GM12878 (cell line): ENCODE data around the gene CAVIN1. TPM values are rescaled to one million over a fixed set of nuclear protein-coding genes. Genes with fewer than 3 reads are reported as not detected.
"Not testable (repeated sequence)": the region's sequence is repeated elsewhere in the genome, so short reads cannot be mapped to it uniquely, and the experiment has no call there.

Experiments
- ATAC-seq: fragments of 200-7000 bp; cut with Tn5 transposase; 3 replicates; pipeline ENCODE4 v1.9.1; 2020; ENCODE audit warnings: mild to moderate bottlenecking, moderate library complexity
- BruUV-seq: library from RNA; stranded (reverse); fragments of 400-500 nt; replicated peaks from 2 replicates; lab custom pipeline; 2021; lab: Mats Ljungman, UMichigan
- CTCF ChIA-PET: fragments of 300-600 bp; sonication (Branson Sonifier 250); formaldehyde crosslinking; extraction: SDS; loops from one replicate; lab custom pipeline; 2021; ENCODE audit warnings: inconsistent platforms; lab: Yijun Ruan, JAX
- POLR2A ChIA-PET: fragments of 350-600 bp; formaldehyde crosslinking; extraction: SDS; loops from one replicate; lab custom pipeline; 2021; ENCODE audit warnings: inconsistent platforms; lab: Charles Lee
- RAD21 ChIA-PET: fragments of 300-600 bp; sonication (Branson Sonifier 250); formaldehyde crosslinking; loops from one replicate; lab custom pipeline; 2023; ENCODE audit warnings: antibody characterized with exemption; ENCODE audit not compliant: unreplicated experiment; lab: Charles Lee
- SMC1A ChIA-PET: fragments of 300-600 bp; sonication (Branson Sonifier 250); formaldehyde crosslinking; loops from one replicate; lab custom pipeline; 2023; ENCODE audit not compliant: unreplicated experiment, uncharacterized antibody; lab: Charles Lee
- DNase-seq: peaks from one replicate; pipeline ENCODE4 v3.0.0-alpha.2; 2011; ENCODE audit warnings: low read depth, low spot score
- FAIRE-seq: peaks from 3 replicates; lab custom pipeline; 2011; peaks lifted over from hg19 to GRCh38; lab: Jason Lieb, UNC
- H2AFZ ChIP-seq: 2 replicates; pipeline ENCODE4 v1.6.0; 2011; ENCODE audit warnings: low read depth, low read length, control low read depth; ENCODE audit not compliant: control insufficient read depth
- H3K27ac ChIP-seq: 2 replicates; pipeline ENCODE4 v1.5.1; 2011; ENCODE audit warnings: control low read depth; ENCODE audit not compliant: control insufficient read depth, insufficient read depth
- H3K27me3 ChIP-seq, 2 experiments: replicated peaks in 1 of 2; 2 replicates each; pipeline versions ENCODE4 v1.6.0 to v1.6.1; 2011; ENCODE audit warnings: low read length in 1 of 2; ENCODE audit not compliant: control insufficient read depth in 2 of 2, insufficient read depth in 2 of 2
- H3K36me3 ChIP-seq, 2 experiments: 2 replicates each; pipeline ENCODE4 v1.5.1; 2011; ENCODE audit warnings: low read length in 1 of 2; ENCODE audit not compliant: control insufficient read depth in 2 of 2, insufficient read depth in 2 of 2
- H3K4me1 ChIP-seq: 2 replicates; pipeline ENCODE4 v1.6.1; 2011; ENCODE audit warnings: mild to moderate bottlenecking, low read length, moderate library complexity, mixed read lengths; ENCODE audit not compliant: control insufficient read depth, insufficient read depth
- H3K4me2 ChIP-seq: 2 replicates; pipeline ENCODE4 v1.6.0; 2011; ENCODE audit warnings: control low read depth; ENCODE audit not compliant: control insufficient read depth, insufficient read depth
- H3K4me3 ChIP-seq: fragments of 200-600 bp; sonication (generic); 2 replicates; pipeline ENCODE4 v1.5.1; 2016
- H3K79me2 ChIP-seq: 2 replicates; pipeline ENCODE4 v1.6.0; 2011; ENCODE audit warnings: low read length; ENCODE audit not compliant: control insufficient read depth, insufficient read depth
- H3K9ac ChIP-seq: 2 replicates; pipeline ENCODE4 v1.8.0; 2011; ENCODE audit warnings: low read length, control low read depth, mixed read lengths; ENCODE audit not compliant: control insufficient read depth, insufficient read depth
- H3K9me3 ChIP-seq: replicated peaks from 3 replicates; pipeline ENCODE4 v1.5.1; 2011; ENCODE audit warnings: mild to moderate bottlenecking, low read length; ENCODE audit not compliant: control insufficient read depth, insufficient read depth
- H4K20me1 ChIP-seq: 2 replicates; pipeline ENCODE4 v1.6.0; 2011; ENCODE audit not compliant: control insufficient read depth, insufficient read depth
- BCL3 ChIP-seq: IDR thresholded peaks from 2 replicates; pipeline ENCODE4 v1.6.1; 2011; ENCODE audit warnings: borderline replicate concordance, low read depth, mild to moderate bottlenecking, moderate library complexity, low read length; ENCODE audit not compliant: insufficient read depth, poor library complexity, severe bottlenecking
- CBFB ChIP-seq: IDR thresholded peaks from 2 replicates; pipeline ENCODE4 v1.6.1; 2016; ENCODE audit warnings: antibody characterized with exemption, low read depth
- EED ChIP-seq: sonication (generic); IDR thresholded peaks from 2 replicates; pipeline ENCODE4 v1.6.1; 2016; ENCODE audit warnings: antibody characterized with exemption, low read depth
- ELK1 ChIP-seq: IDR thresholded peaks from 2 replicates; pipeline ENCODE4 v1.6.1; 2012; ENCODE audit warnings: low read depth, low read length, improper control_type of control experiment
- ESRRA ChIP-seq: IDR thresholded peaks from 2 replicates; pipeline ENCODE4 v1.6.1; 2012; ENCODE audit warnings: mild to moderate bottlenecking, low read length, improper control_type of control experiment
- EZH2 ChIP-seq: IDR thresholded peaks from 2 replicates; pipeline ENCODE4 v1.6.1; 2012; ENCODE audit warnings: low read depth, mild to moderate bottlenecking, control low read depth, inconsistent platforms, low read length, borderline replicate concordance; ENCODE audit not compliant: control insufficient read depth
- IRF3 ChIP-seq: fragments of 450-650 bp; IDR thresholded peaks from 2 replicates; pipeline ENCODE4 v1.6.1; 2014; ENCODE audit warnings: mild to moderate bottlenecking
- JUNB ChIP-seq: IDR thresholded peaks from 2 replicates; pipeline ENCODE4 v1.6.1; 2016; ENCODE audit warnings: antibody characterized with exemption, mild to moderate bottlenecking
- KDM1A ChIP-seq: fragments of 200-600 bp; sonication (generic); IDR thresholded peaks from 2 replicates; pipeline ENCODE4 v1.6.1; 2016; ENCODE audit warnings: borderline replicate concordance
- MTA2 ChIP-seq: fragments of 450-650 bp; IDR thresholded peaks from 2 replicates; pipeline ENCODE4 v1.6.1; 2016; ENCODE audit warnings: low read depth, mild to moderate bottlenecking, moderate library complexity
- MYB ChIP-seq: fragments of 150-350 bp; IDR thresholded peaks from 2 replicates; pipeline ENCODE4 v1.6.1; 2014; ENCODE audit warnings: mild to moderate bottlenecking, low read depth, low read length, borderline replicate concordance
- NR2F1 ChIP-seq: fragments of 450-650 bp; conservative IDR thresholded peaks from 2 replicates; pipeline ENCODE4 v1.6.1; 2017; ENCODE audit warnings: mild to moderate bottlenecking
- POU2F2 ChIP-seq: IDR thresholded peaks from 3 replicates; pipeline ENCODE4 v1.6.1; 2011; ENCODE audit warnings: low read depth, mild to moderate bottlenecking, low read length, borderline replicate concordance
- RBBP5 ChIP-seq: fragments of 200-600 bp; sonication (generic); conservative IDR thresholded peaks from 2 replicates; pipeline ENCODE4 v1.6.1; 2016
- RELA ChIP-seq: fragments of 450-650 bp; IDR thresholded peaks from 2 replicates; pipeline ENCODE4 v1.8.0; 2014; ENCODE audit warnings: borderline replicate concordance; ENCODE audit not compliant: partially characterized antibody
- SIX5 ChIP-seq: IDR thresholded peaks from 2 replicates; pipeline ENCODE4 v1.6.1; 2011; ENCODE audit warnings: mild to moderate bottlenecking, low read depth, low read length, moderate library complexity; ENCODE audit not compliant: severe bottlenecking
- SPI1 ChIP-seq: IDR thresholded peaks from 2 replicates; pipeline ENCODE4 v1.6.1; 2011; ENCODE audit warnings: low read depth, mild to moderate bottlenecking, low read length, moderate library complexity, borderline replicate concordance; ENCODE audit not compliant: insufficient read depth
- WGBS: methylation state at CpG from one replicate; pipeline ENCODE4 v1.1.6; 2016; ENCODE audit warnings: low lambda C conversion rate; ENCODE audit not compliant: insufficient replicate concordance, insufficient coverage; ENCODE audit errors: missing lambda C conversion rate; 5-methylcytosine and 5-hydroxymethylcytosine counted together
- in situ Hi-C: fragments of 300-500 bp; cut with MboI; formaldehyde crosslinking; loops from 9 replicates; pipeline ENCODE4 v1.14.3; 2018; ENCODE audit warnings: mixed read lengths
- intact Hi-C: fragments of 100-400 bp; cut with micrococcal nuclease; formaldehyde crosslinking; loops from one replicate; pipeline ENCODE4 v1.14.2; 2022; ENCODE audit not compliant: unreplicated experiment
- polyA plus RNA-seq, 11 experiments: library from polyadenylated mRNA; depleted of rRNA in 4 of 11; unstranded in 6 of 11; stranded (reverse) in 5 of 11; fragments of >200 nt; fragmentation: Nextera tagmentation in 4 of 11; fragmentation: Illumina TruSeq in 1 of 11; extraction: Ambion mirVana in 4 of 11; extraction: Trizol in 1 of 11; gene quantifications; 1 replicate in 1 of 11; 2 replicates in 10 of 11; pipeline versions ENCODE4 v1.2.1 to v1.2.3, GENCODE V29; 2011 to 2016; ENCODE audit warnings: inconsistent platforms in 2 of 11, missing spikeins in 2 of 11, low read depth in 1 of 11
- total RNA-seq, 4 experiments: library from RNA; depleted of rRNA in 3 of 4; stranded (reverse); fragments of >200 nt in 3 of 4; fragmentation: Illumina TruSeq in 1 of 4; extraction: Trizol in 1 of 4; gene quantifications; 2 replicates each; pipeline versions ENCODE4 v1.2.1 to v1.2.3, GENCODE V29; 2013 to 2021

The CAVIN1 gene
- total and polyA plus RNA-seq, 10 of the 15 experiments (the other 5 are each of a cell fraction or from before 2014, with no cell fraction given) = 0.03 to 1.1 (median 0.37) TPM

- TF ChIP-seq POU2F2 = no peak
- no peak for TF ChIP-seq ELK1
- no peak for TF ChIP-seq JUNB
- peak; percentile 27; the same call in 1 of the 2 replicates for TF ChIP-seq NR2F1
- no peak for TF ChIP-seq RELA
- no peak for TF ChIP-seq SIX5
- no peak for TF ChIP-seq RBBP5
- no peak for TF ChIP-seq KDM1A
- peak; percentile 47; the same call in 1 of the 2 replicates for TF ChIP-seq SPI1
- no peak for TF ChIP-seq EED
- TF ChIP-seq IRF3 = no peak
- no peak for TF ChIP-seq ESRRA
- peak; percentile 19; the same call in 1 of the 2 replicates for TF ChIP-seq MTA2
- no peak for TF ChIP-seq EZH2
- TF ChIP-seq MYB = no peak
- no peak for TF ChIP-seq CBFB
- no peak for TF ChIP-seq BCL3
- TF ChIP-seq, all 136 proteins: peak for 5
Observed at GRCh38 chr17:42453439-42453838, 30.4 kb upstream of the CAVIN1 start (continued).

GRCh38 chr17:42451270-42451669 lies 28.2 kb upstream of the CAVIN1 start:
- RAD21 ChIA-PET, H3K36me3 ChIP-seq, DNase-seq, H3K79me2 ChIP-seq, H3K9me3 ChIP-seq, H4K20me1 ChIP-seq, H2AFZ ChIP-seq, H3K27ac ChIP-seq, H3K4me2 ChIP-seq, H3K9ac ChIP-seq, in situ Hi-C loops, H3K4me3 ChIP-seq, BruUV-seq, intact Hi-C loops, FAIRE-seq, ATAC-seq, H3K27me3 ChIP-seq: not testable (repeated sequence)
- POLR2A ChIA-PET = interaction anchor here (0.7 kb wide), 1 partner anchor 70 kb away, joined by 4 read pairs; no protein-coding TSS in a partner anchor
- peaks cover 17% of the 10 kb centered on the region for H3K4me1 ChIP-seq
- CTCF ChIA-PET = interaction anchor here (1.1 to 2.0 kb wide), 2 partner anchors 10 to 55 kb away, joined by 3 to 8 read pairs; no protein-coding TSS in a partner anchor
- 60% methylated on average over 5 of the region's 5 CpGs for WGBS
- SMC1A ChIA-PET = interaction anchor here (3.7 kb wide), 1 partner anchor 10 kb away, joined by 22 read pairs; no protein-coding TSS in a partner anchor
